HFF-Myc (cell line): ENCODE data around the gene LHX2.
A peak's percentile ranks its signal among the peaks of the same experiment; 100 is the strongest.

ENCODE experiments used
- DNase-seq: peaks from one replicate; pipeline ENCODE4 v3.0.0-alpha.2; 2011; ENCODE audit warnings: low read depth; ENCODE audit errors: extremely low read depth
- H3K4me3 ChIP-seq: replicated peaks from 2 replicates; pipeline ENCODE4 v1.5.1; 2011; ENCODE audit warnings: low read depth, mild to moderate bottlenecking, control low read depth, low read length
- CTCF ChIP-seq: IDR thresholded peaks from 2 replicates; pipeline ENCODE4 v1.5.1; 2012; ENCODE audit warnings: mild to moderate bottlenecking, low read depth, low read length, control low read depth; ENCODE audit errors: missing control alignments

The LHX2 gene

GRCh38 chr9:124035001-124035650, 23.6 kb downstream of the LHX2 start:
- DNase-seq: no peak
- no peak for TF ChIP-seq CTCF
- no peak overlapping the region for H3K4me3 ChIP-seq

GRCh38 chr9:124036578-124036977, 25.0 kb downstream of the LHX2 start:
- TF ChIP-seq CTCF: no peak
- H3K4me3 ChIP-seq: no peak overlapping the region
- DNase-seq: no peak

GRCh38 chr9:124037790-124038189, 26.2 kb downstream of the LHX2 start:
- no peak for DNase-seq
- TF ChIP-seq CTCF: peak; percentile 27
- H3K4me3 ChIP-seq: no peak overlapping the region

- TF ChIP-seq CTCF: no peak
- no peak for DNase-seq
- no peak overlapping the region for H3K4me3 ChIP-seq
Observed at GRCh38 chr9:124038239-124038638, 26.7 kb downstream of the LHX2 start.

- no peak for DNase-seq
- no peak for TF ChIP-seq CTCF
- H3K4me3 ChIP-seq: no peak overlapping the region
Observed at GRCh38 chr9:124038790-124039633, 27.4 kb downstream of the LHX2 start.

GRCh38 chr9:124040186-124040931, 28.8 kb downstream of the LHX2 start:
- DNase-seq: no peak
- H3K4me3 ChIP-seq: peak overlapping the region; percentile 43
- no peak for TF ChIP-seq CTCF
